RWPE1 (cell line): ENCODE data around the gene MYO10.

ENCODE experiments used
- CTCF ChIA-PET: fragments of 350-600 bp; sonication (Branson Sonifier 250); formaldehyde crosslinking; extraction: SDS; loops from one replicate; lab custom pipeline; 2021; lab: Yijun Ruan, JAX
- POLR2A ChIA-PET: fragments of 400-600 bp; formaldehyde crosslinking; extraction: SDS; loops from one replicate; lab custom pipeline; 2020; ENCODE audit warnings: antibody characterized with exemption; ENCODE audit not compliant: low non-redundant PET; lab: Yijun Ruan, JAX
- DNase-seq: peaks from one replicate; pipeline ENCODE4 v3.0.0; 2012; ENCODE audit warnings: low spot score
- H3K27ac ChIP-seq: fragments of 450-650 bp; 2 replicates; pipeline ENCODE4 v1.5.1; 2017
- CTCF ChIP-seq: fragments of 450-650 bp; conservative IDR thresholded peaks from 2 replicates; pipeline ENCODE4 v1.5.1; 2017; ENCODE audit warnings: low read depth, mild to moderate bottlenecking

Gene MYO10

GRCh38 chr5:16685069-16685468, 251.0 kb downstream of the MYO10 start:
- H3K27ac ChIP-seq: no peak overlapping the region
- ChIA-PET POLR2A (no interaction called here), CTCF (interaction anchor here (0.6 kb wide), 1 partner anchor 663 kb away, joined by 3 read pairs; no protein-coding TSS in a partner anchor)
- TF ChIP-seq CTCF: no peak
- DNase-seq: no peak

- CTCF ChIA-PET: no interaction called here
- POLR2A ChIA-PET: no interaction called here
- TF ChIP-seq CTCF: no peak
- DNase-seq: no peak
- H3K27ac ChIP-seq: no peak overlapping the region
These were observed 254.2 kb downstream of the MYO10 start for GRCh38 chr5:16681876-16682275.

GRCh38 chr5:16679863-16680262, 256.2 kb downstream of the MYO10 start:
- DNase-seq: no peak
- POLR2A ChIA-PET: no interaction called here
- CTCF ChIA-PET: no interaction called here
- H3K27ac ChIP-seq: no peak overlapping the region
- TF ChIP-seq CTCF: no peak

- ChIA-PET POLR2A (no interaction called here), CTCF (interaction anchor here (0.9 kb wide), 1 partner anchor 11 kb away, joined by 6 read pairs; no protein-coding TSS in a partner anchor)
- DNase-seq: no peak
- no peak for TF ChIP-seq CTCF
- H3K27ac ChIP-seq: peak overlapping the region; percentile 31; the same call in 1 of the 2 replicates
These were observed 256.9 kb downstream of the MYO10 start for GRCh38 chr5:16679190-16679589.

GRCh38 chr5:16675806-16676205, 260.3 kb downstream of the MYO10 start:
- H3K27ac ChIP-seq: no peak overlapping the region
- CTCF ChIA-PET: interaction anchor here (1.1 kb wide), 1 partner anchor 17 kb away, joined by 7 read pairs; no protein-coding TSS in a partner anchor
- no peak for DNase-seq
- no peak for TF ChIP-seq CTCF
- POLR2A ChIA-PET: no interaction called here

GRCh38 chr5:16674750-16675149, 261.3 kb downstream of the MYO10 start:
- ChIA-PET CTCF (no interaction called here), POLR2A (no interaction called here)
- peak; percentile 34 for DNase-seq
- TF ChIP-seq CTCF: no peak
- peak overlapping the region; percentile 52 for H3K27ac ChIP-seq
